Retinal pigment epithelial cell (primary cell): Measurements from ENCODE around the gene RPL36AL.

Source experiments
- DNase-seq: peaks from one replicate; pipeline ENCODE4 v3.0.0-alpha.2; 2010; ENCODE audit warnings: low read depth
- H3K4me3 ChIP-seq: 2 replicates; pipeline ENCODE4 v1.5.1; 2011; ENCODE audit warnings: mild to moderate bottlenecking, low read length, control low read depth, moderate library complexity
- TF ChIP-seq, protein P1 (sequence below): conservative IDR thresholded peaks from 2 replicates; pipeline ENCODE4 v1.5.1; 2011; ENCODE audit warnings: low read depth, low read length, control low read depth, inconsistent platforms

RPL36AL gene

GRCh38 chr14:49584058-49584457, 36.4 kb downstream of the RPL36AL start:
- peak overlapping the region; percentile 99 for H3K4me3 ChIP-seq
- TF ChIP-seq, protein P1, sequence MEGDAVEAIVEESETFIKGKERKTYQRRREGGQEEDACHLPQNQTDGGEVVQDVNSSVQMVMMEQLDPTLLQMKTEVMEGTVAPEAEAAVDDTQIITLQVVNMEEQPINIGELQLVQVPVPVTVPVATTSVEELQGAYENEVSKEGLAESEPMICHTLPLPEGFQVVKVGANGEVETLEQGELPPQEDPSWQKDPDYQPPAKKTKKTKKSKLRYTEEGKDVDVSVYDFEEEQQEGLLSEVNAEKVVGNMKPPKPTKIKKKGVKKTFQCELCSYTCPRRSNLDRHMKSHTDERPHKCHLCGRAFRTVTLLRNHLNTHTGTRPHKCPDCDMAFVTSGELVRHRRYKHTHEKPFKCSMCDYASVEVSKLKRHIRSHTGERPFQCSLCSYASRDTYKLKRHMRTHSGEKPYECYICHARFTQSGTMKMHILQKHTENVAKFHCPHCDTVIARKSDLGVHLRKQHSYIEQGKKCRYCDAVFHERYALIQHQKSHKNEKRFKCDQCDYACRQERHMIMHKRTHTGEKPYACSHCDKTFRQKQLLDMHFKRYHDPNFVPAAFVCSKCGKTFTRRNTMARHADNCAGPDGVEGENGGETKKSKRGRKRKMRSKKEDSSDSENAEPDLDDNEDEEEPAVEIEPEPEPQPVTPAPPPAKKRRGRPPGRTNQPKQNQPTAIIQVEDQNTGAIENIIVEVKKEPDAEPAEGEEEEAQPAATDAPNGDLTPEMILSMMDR: no peak
- no peak for DNase-seq

- DNase-seq: no peak
- peak overlapping the region; percentile 99 for H3K4me3 ChIP-seq
- TF ChIP-seq, protein P1: no peak
These were observed 36.8 kb downstream of the RPL36AL start for GRCh38 chr14:49583629-49584028.

DNA sequence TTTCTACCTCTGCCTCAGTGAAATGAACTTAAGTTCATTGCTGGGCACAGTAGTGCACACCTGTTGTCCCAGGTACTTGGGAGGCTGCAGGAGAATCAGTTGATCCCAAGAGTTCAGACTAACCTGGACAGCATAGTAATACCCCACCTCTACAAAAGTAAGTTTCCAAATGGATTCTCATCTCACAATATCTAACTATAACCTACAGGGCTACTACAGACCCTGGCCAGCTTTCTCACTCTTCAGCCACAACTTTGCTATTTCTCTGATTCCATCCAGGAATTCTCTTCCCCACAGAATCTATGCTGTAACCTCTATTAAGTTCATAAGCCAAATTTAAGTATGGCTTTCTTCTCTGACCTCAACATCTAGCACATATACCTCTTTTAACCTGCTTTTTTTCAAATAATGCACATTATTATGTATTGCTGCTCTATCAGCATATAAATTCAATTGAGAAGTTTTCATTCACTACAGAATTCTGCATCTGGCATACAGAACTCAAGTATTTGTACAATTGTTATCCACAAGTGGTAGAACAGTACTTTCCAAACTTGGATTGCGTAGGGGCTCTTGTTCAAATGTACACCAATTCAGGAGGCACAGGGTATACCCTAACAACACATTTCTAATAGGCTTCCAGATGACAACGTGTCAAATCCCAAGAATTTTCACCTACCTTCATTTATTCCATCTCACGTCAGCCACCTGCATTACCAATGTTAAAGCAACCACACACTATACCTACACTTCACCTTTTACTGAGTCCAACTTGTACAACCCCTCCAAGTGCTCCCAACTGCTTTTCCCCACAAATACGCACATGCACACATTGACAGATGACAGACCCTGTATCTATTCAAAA, 38.1 kb downstream of the RPL36AL start:
- TF ChIP-seq, protein P1: no peak
- DNase-seq: no peak
- no peak overlapping the region for H3K4me3 ChIP-seq

GRCh38 chr14:49581209-49582112, 39.0 kb downstream of the RPL36AL start:
- DNase-seq: no peak
- TF ChIP-seq, protein P1: no peak
- no peak overlapping the region for H3K4me3 ChIP-seq

- no peak for DNase-seq
- TF ChIP-seq, protein P1: no peak
- H3K4me3 ChIP-seq: no peak overlapping the region
These were observed 40.6 kb downstream of the RPL36AL start for GRCh38 chr14:49579841-49580240.

DNA sequence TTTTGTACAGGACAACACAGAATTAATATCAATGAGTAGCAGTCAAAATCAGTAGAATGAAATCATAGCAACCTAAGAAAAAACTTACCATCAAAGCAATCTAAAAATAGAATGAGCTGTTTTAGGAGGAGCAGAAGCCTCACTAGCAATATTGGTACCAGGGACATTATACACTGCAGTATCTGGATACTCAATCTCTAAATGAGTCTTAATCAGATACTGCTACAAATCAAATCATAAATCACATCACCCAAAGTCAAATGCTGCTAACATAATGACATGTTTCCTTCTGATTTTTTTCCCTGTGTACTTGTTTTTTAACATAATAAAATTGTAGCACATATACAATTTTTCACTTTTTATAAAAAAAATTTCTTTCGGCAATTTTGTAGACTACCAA, 42.3 kb downstream of the RPL36AL start:
- TF ChIP-seq, protein P1: no peak
- DNase-seq: no peak
- no peak overlapping the region for H3K4me3 ChIP-seq
